ENCODE data around the gene SP8.

- TF ChIP-seq EZH2phosphoT487 (IDR thresholded peaks at IDR 0.05; ENCODE audit: borderline replicate concordance) = no peak
- TF ChIP-seq CTCF (IDR thresholded peaks at IDR 0.05 in 2 of 3, conservative IDR thresholded peaks at IDR 0.05 in 1 of 3; ENCODE audit: borderline replicate concordance in 1 of 3, insufficient read depth in 1 of 3, low read depth in 2 of 3, low read length in 2 of 3) = no peak
- TF ChIP-seq JUND (IDR thresholded peaks at IDR 0.05) = no peak
- no peak for TF ChIP-seq CEBPB (IDR thresholded peaks at IDR 0.05; ENCODE audit: low read depth)
- no peak for TF ChIP-seq SIN3A (IDR thresholded peaks at IDR 0.05; ENCODE audit: low read depth)
- TF ChIP-seq EZH2 (IDR thresholded peaks at IDR 0.05) = no peak
- TF ChIP-seq MAX (IDR thresholded peaks at IDR 0.05) = no peak
- TF ChIP-seq REST (IDR thresholded peaks at IDR 0.05; ENCODE audit: low read depth) = no peak
- no peak for TF ChIP-seq EGR1 (IDR thresholded peaks at IDR 0.05; ENCODE audit: low read depth)
- TF ChIP-seq POLR2A (IDR thresholded peaks at IDR 0.05; ENCODE audit: borderline replicate concordance, extremely low read depth, insufficient read depth, insufficient read length) = no peak
- TF ChIP-seq CBX3 (IDR thresholded peaks at IDR 0.05; ENCODE audit: low read depth) = no peak
- TF ChIP-seq SP1 (IDR thresholded peaks at IDR 0.05; ENCODE audit: low read depth) = no peak
- TF ChIP-seq RAD21 (IDR thresholded peaks at IDR 0.05; ENCODE audit: low read depth) = no peak
These were observed 10.3 kb downstream of the SP8 start for GRCh38 chr7:20776214-20776911.

All from HCT116 (cell line).